Neural cell (in vitro differentiated cells): ENCODE data around the gene TRPM3.

Source experiments
- EP300 ChIP-seq: fragments of 450-650 bp; conservative IDR thresholded peaks from 2 replicates; pipeline ENCODE4 v1.6.1; 2014; ENCODE audit warnings: antibody characterized with exemption, mild to moderate bottlenecking, moderate library complexity; ENCODE audit not compliant: poor library complexity, severe bottlenecking
- EZH2 ChIP-seq: fragments of 200-600, 300-800 bp; shearing (Covaris generic), sonication (generic); IDR thresholded peaks from 2 replicates; pipeline ENCODE4 v1.6.1; 2014; ENCODE audit warnings: antibody characterized with exemption, low read length, borderline replicate concordance, mild to moderate bottlenecking; ENCODE audit not compliant: insufficient read depth, poor library complexity, severe bottlenecking
- MXI1 ChIP-seq: fragments of 450-650 bp; conservative IDR thresholded peaks from 2 replicates; pipeline ENCODE4 v1.6.1; 2014; ENCODE audit warnings: antibody characterized with exemption, mild to moderate bottlenecking; ENCODE audit not compliant: poor library complexity, severe bottlenecking
- POLR2AphosphoS5 ChIP-seq: IDR thresholded peaks from 2 replicates; pipeline ENCODE4 v1.6.1; 2012
- RAD21 ChIP-seq: fragments of 450-650 bp; conservative IDR thresholded peaks from 2 replicates; pipeline ENCODE4 v1.6.1; 2014; ENCODE audit warnings: antibody characterized with exemption, mild to moderate bottlenecking, moderate library complexity
- SMC3 ChIP-seq: fragments of 450-650 bp; conservative IDR thresholded peaks from 2 replicates; pipeline ENCODE4 v1.6.1; 2014; ENCODE audit warnings: antibody characterized with exemption, mild to moderate bottlenecking, moderate library complexity; ENCODE audit not compliant: poor library complexity
- TAF1 ChIP-seq: IDR thresholded peaks from 2 replicates; pipeline ENCODE4 v1.6.1; 2012; ENCODE audit warnings: low read depth
- TF ChIP-seq, protein P1 (sequence below): fragments of 450-650 bp; IDR thresholded peaks from 2 replicates; pipeline ENCODE4 v1.5.1; 2014; ENCODE audit warnings: antibody characterized with exemption, mild to moderate bottlenecking, moderate library complexity; ENCODE audit not compliant: poor library complexity, severe bottlenecking

DNA sequence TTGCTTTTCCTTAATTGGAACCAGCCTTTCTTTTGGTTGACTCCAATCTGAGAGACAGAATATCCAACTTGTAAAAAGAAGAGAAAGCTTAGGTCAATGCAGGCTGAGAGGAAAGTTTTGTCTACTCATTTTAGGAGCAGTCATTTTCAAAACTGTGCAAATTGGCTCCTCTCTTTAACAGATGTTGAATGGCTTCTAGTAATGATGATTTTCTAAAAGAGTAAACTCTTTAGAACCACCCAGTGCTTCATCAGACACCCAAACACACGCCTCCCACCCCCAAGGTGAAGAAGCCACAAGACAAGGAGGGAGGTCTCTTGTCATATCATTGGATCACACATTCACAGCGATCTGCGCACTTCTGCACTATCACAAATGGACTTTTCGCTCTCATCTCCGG lies 590.7 kb downstream of the TRPM3 start:
- TF ChIP-seq, protein P1, sequence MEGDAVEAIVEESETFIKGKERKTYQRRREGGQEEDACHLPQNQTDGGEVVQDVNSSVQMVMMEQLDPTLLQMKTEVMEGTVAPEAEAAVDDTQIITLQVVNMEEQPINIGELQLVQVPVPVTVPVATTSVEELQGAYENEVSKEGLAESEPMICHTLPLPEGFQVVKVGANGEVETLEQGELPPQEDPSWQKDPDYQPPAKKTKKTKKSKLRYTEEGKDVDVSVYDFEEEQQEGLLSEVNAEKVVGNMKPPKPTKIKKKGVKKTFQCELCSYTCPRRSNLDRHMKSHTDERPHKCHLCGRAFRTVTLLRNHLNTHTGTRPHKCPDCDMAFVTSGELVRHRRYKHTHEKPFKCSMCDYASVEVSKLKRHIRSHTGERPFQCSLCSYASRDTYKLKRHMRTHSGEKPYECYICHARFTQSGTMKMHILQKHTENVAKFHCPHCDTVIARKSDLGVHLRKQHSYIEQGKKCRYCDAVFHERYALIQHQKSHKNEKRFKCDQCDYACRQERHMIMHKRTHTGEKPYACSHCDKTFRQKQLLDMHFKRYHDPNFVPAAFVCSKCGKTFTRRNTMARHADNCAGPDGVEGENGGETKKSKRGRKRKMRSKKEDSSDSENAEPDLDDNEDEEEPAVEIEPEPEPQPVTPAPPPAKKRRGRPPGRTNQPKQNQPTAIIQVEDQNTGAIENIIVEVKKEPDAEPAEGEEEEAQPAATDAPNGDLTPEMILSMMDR = no peak
- TF ChIP-seq POLR2AphosphoS5 = no peak
- no peak for TF ChIP-seq EP300
- no peak for TF ChIP-seq RAD21
- TF ChIP-seq EZH2 = no peak
- TF ChIP-seq TAF1 = no peak
- TF ChIP-seq MXI1 = no peak
- no peak for TF ChIP-seq SMC3
